ENCODE measurements around the gene TDRD9.
"Not testable (repeated sequence)": the region's sequence is repeated elsewhere in the genome, so short reads cannot be mapped to it uniquely, and the experiment has no call there.

TDRD9 gene

DNA sequence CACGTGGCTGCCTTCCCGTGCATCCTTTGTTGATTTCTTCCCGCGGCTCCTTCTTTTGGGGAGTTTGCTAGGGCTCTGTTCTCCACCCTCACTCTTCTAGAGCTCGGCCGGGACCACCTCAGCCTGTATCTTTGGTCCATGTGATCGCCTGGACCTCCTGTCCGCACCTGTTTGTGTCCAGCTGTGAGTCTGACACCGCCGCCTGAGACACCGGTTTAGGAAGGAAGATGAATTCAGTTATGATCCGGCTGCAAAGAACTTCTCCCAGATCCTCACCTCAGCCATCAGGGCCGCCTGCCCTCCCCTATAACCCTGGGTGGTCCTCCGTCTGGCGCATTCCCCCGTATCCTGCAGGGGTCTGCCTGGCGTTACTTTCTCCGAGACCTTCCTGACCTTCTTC is 690 bp upstream of the TDRD9 start:
- no peak for DNase-seq (ENCODE audit: low spot score)

DNA sequence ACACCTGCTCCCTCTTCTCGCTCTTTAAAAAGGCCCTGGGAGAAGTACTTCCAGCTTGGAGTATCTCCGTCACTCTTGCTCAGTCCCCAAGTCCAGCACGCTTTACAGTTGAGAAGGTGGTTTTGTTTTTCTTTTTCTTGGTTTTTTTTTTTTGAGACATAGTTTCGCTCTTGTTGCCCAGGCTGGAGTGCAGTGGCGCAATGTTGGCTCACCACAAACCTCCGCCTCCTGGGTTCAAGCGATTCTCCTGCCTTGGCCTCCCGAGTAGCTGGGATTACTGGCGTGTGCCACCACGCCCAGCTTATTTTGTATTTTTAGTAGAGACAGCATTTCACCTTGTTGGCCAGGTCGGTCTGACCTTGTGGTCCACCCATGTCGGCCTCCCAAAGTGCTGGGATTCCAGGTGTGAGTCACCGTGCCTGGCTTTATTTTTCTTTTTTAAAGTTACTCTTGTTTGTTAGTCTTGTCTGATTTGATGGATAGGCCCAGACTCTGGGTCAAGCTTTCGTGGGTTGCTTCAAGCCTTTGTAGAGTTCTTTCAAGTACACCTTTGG is 1.9 kb downstream of the TDRD9 start:
- DNase-seq (ENCODE audit: low spot score): no peak

DNA sequence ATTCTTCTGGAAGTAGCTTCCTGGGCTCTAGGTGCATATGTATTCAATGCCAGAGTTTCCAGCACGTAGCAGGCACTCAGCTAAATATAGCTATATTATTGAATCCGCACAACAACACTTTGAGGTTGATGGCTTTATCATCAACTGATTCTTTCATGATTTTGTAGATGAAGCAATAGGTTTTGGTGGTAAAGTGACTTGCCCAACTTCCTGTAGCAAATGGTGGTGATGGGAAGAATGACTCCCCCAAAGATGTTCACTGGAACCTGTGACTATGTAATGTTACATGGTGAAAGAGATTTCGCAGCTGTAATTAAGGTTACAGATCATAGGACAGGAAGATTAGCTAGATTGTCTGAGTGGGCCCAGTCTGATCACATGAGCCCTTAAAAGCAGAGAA is 3.2 kb downstream of the TDRD9 start:
- no peak for DNase-seq (ENCODE audit: low spot score)

DNA sequence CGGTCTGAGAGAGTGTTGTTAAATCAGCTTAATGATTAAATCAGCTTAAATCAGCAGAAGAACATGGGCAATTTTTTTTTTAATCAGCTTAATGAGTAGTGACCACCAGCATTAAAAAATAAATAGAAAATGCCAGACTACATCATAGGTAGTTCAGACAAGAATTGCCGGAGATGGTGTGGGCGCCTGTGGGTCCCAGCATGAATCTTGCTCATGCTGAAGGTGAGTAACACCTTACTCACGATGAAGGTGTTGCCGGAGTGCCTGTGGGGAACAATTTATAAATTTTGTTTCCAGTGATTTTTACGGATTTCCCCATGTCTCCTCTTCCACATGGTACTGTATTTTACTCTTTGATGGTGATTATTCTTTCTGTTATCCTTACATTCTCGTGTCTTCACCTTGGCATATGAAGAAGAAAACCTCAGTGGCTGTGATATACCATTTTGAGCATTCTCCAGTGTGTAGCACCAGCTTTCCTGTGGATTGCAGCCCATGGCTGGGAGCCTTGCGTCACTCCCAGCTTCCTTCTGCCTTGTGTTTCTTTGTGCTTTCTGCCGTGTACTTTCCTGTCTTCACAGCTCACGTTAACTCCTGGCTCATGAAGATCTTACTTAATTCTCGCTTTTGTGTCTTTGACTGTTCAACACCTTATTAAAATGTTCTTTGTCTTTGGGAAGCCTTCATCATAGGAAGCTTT is 4.7 kb downstream of the TDRD9 start:
- DNase-seq (ENCODE audit: low spot score): no peak

DNA sequence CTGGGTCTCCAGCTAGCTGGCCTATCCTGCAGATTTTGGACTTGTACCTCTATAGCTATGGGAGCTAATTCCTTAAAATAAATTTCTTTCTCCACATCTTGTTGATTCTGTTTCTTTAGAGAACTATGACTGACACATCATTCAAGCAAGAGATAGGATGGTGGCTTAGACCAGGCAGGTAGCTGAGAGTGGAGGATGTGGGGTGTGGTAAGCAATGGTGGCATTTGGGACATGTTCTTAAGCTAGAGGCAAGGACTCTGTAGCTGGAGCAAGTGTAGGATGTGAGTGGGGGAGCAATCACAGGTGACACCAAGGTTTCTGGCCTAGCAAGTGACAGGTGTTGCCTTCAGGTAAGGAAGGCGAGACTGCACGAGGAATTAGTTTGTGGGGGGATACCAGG is 6.8 kb downstream of the TDRD9 start:
- DNase-seq (ENCODE audit: low spot score): no peak

DNA sequence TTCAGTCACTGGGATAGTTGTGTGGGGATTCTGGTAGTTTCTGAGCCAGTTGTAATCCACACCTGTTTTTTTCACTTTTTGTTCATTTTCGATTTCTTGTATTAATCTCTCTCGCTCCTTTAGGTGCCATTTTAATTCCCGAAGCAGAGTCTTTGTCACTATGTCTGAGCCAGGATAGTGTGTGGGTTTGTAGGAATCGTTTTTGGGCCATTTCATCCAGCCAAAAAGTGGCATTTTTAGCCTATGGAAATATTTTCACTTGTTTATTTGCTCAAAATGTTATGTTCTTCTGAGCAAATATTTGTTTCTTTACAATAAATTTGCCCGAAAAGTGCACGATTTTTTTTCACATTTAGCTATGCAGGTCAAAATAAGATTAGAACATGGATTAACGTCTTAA is 13.2 kb downstream of the TDRD9 start:
- no peak for DNase-seq (ENCODE audit: low spot score)

DNA sequence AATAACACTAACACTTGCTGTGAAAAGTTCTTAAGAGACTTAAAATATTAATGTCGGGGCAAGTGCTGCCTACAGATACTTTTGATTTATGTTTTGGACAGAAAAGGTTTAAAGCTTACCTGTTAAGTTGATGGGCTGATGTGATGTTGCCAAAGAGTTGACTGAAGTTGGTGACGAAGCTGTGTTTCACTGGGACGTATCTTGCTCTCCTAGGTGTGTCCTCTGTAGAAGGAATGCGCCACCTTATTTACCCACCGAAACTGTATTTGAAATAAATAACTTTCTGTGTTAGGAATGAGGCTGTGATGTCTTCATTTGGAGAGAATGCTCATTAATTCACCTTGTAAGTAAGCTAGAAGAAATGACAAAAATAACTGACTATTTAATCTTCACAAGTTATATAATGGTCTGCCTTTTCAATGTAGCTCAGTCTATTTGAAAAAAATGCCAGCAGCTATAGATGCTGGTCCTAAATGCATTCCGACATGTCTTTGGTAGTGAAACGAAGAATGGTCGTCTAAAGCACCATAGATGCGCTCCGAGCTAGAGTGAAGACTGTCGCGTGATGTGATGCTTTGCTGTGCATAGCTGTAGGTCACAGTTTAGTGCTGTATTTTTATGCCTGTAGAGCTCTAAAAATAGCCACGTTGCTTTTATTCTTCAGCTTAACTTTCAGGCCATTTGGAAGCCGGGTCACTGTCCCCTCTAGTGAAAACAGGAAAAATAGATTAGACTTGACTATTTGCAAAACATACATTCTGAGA is 13.9 kb downstream of the TDRD9 start, which contains the start of gene RD3L:
RD3L (minus strand) TSS at position 557 of the 764 bp plus-strand sequence. CDS start 834 bp downstream, outside the sequence.
- DNase-seq (ENCODE audit: low spot score): no peak

DNA sequence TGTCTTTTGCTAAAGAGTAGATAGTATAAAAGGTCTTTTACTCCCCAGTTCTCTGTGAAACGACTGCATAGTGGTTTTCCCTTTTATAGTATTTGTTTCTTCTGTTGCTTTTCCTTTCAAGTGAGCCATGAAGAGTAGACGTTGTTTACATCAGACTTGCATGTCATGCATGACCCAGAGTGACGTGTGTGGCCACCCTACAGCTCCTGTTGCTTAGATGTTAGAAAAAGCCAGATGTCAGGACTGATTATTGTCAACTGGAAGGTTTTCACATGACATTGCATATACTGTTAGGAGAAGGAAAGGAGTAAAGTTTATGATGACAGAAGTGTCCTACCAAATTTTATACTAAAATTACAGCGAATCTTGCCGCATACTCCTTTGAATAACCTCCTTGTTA is 15.4 kb downstream of the TDRD9 start:
- no peak for DNase-seq (ENCODE audit: low spot score)

DNA sequence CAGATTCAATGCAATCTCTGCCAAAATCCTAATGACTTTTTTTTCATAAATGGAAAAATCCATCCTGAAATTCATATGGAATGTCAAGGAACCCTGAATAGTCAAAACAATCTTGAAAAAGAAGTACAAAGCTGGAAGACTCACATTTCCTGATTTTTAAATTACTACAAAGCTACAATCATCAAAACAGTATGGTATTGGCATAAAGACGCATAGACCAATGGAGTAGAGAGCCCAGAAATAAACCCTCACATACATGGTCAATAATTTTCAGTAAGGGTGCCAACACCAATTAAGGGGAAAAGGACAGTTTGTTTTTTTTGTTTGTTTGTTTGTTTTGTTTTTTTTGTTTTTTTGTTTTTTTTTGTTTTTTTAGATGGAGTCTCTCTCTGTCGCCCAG is 18.7 kb downstream of the TDRD9 start:
- DNase-seq (ENCODE audit: low spot score): no peak

DNA sequence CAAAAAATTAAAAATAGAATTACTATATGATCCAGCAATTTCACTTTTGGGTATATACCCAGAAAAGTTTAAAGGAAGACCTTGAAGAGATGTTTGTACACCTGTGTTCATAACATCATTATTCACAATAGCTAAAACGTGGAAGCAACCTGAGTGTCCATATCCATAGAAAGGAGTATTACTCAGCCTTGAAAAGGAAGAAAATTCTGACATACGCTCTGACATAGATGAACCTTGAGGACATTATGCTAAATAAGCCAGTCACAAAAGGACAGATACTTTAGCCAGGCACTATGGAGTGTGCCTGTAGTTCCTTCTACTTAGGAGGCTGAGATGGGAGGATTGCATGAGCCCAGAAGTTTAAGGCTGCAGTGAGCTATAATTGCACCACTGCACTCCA is 20.2 kb downstream of the TDRD9 start:
- no peak for DNase-seq (ENCODE audit: low spot score)

DNA sequence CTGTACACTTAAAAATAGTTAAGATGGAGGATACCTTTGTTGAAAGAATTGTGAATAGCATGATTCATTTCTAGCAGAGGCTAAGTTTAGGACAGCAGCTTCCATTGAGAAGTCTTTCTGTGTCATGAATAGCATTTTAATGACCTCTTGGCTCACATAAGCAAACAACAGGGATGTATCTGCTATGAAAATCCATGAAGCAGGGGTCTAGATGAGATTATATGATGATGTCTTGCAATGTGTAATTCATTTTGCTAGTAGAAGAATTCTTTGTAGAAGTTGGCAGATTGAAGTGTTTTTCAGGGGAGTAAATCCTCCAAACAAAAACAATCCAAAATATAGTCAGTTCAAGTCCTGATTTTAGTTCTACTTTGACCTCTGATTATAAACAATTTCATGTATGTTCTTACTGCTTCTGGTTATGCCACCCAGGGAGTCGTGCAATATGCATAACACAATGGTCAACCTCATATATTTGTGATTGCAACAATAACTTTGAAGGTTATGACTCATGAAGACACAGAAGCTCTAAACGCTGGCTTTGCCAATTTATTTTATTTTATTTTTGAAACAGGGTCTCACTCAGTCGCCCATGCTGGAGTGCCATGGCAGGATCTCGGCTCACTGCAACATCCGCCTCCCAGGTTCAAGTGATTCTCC is 21.0 kb downstream of the TDRD9 start:
- DNase-seq (ENCODE audit: low spot score): no peak

DNA sequence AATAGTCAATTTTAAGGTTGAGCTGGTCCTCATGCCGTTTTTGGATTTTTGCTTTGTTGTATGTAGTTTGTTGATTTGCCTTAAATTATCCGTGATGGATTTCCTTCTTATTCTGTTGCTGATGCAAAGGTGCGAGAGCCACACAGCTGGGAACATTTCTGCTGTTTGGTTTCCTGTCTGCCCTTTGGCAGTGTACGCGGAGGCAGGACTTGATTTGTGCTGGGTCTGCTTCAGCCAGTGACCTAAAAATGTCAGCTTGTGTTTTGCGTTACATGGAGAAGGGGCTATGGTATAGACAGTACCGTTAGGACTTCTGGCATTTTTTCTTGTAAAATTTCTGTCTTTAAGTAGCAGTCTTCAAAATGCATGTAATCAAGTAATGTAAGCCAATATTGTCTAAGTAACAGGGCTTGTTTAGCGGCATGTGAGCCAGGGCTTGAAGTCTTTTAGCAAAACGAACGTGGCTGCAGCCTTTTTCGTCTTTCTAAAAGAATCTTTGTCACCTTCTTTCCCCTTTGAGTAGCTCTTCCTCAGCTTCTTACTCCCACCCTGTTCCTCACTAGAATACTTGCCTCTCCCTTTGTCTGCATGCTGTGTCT is 32.3 kb downstream of the TDRD9 start:
- DNase-seq (ENCODE audit: low spot score): no peak

DNA sequence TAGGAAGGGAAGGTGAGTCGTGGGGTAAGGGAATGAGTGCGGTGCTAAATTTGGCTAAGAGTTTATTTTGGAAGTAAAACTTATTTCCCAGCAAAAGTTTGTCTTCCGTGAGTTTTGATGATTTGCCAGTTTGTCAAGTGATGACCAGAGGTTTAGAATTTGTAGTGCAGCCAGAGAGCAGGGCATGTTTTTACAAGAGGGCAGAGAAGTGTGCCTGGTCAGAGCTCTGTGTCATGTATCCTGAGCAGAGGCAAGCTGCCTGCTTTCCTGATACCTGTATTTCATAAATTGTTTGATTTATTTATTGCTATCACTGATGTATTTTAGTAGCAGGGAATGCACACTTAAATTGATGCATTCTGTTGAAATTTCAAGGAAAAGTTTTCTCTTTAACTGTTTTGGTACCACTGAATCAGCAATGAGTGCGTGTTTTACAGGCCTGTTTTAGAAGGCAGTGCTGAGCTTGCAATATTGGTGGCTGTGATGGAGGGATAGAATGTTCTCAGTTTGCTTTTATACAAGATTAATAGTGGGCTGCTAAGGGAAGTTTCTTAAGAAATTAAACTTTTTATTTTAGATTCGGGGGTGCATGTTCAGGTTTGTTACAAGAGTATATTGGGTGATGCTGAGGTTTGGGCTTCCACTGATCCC is 33.8 kb downstream of the TDRD9 start:
- no peak for DNase-seq (ENCODE audit: low spot score)

DNA sequence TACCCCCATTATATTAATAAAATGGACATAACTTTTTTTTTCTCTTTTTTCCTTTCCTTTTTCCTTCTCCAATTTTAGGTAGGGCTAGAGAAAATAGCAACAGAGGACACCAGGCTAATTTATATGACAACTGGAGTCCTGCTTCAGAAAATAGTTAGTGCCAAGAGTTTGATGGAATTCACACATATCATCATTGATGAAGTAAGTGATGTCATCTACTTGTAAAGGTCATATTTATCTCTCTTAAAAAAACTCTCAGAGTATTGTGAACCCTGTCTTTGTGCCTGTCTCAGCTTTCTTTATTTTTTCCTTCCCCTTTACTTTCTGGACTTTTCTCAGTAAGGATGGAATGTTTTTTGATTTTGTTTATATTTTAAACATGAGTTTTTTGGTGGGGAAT is 38.4 kb downstream of the TDRD9 start:
- DNase-seq (ENCODE audit: low spot score): no peak

DNA sequence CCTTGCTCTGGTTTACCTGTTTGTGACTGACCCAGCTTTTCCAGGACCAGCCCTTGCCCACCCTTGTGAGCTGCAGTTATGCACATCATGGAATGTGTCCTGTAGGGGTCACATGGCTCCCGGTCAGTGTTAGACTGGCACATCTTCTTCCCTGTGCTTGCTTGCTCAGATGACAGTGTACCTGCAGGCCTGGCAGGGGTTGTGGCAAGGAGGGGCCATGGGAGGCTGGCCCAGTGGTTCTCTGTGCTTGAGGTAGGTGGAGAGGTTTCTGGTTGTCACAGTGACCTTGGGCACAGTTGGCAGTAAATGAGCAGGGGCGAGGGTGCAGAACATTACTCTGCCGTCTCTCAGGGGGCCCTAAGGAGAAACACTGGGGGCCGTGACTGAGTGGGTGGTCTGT is 41.7 kb downstream of the TDRD9 start:
- no peak for DNase-seq (ENCODE audit: low spot score)

DNA sequence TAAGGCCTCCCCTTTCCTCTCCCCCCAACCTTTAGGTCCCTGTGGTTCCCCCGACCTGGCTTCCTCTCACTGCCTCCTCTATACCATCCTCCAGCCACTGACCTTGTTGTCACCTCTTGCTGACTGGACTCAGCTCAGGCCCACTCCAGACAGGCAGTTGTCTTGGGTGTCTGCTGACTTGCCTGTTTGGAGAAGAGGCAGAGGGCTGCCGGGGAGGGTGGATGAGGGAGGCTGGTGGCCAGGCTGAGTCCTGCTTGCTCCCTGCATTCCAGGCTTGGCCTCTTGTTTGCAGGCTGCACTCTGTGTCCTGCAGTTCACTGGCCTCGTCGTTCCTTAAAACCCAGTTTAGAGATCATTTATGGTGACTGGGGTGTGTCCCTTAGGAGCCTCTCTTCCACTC is 45.1 kb downstream of the TDRD9 start:
- no peak for DNase-seq (ENCODE audit: low spot score)

DNA sequence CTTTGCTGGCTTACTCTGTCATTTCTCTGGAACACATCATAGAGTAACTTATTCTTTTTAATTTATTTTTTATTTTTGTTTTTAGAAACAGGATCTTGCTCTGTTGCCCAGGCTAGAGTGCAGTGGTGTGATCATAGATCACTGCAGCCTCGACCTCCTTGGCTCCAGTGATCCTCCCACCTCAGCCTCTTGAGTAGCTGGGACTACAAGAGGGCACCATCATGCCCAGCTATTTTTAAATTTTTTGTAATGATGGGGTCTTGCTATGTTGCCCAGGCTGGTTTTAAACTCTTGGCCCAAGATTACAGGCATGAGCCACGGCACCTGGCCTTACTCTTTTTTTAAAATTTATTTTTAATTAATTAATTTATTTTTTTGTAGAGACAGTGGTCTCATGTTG is 46.3 kb downstream of the TDRD9 start:
- no peak for DNase-seq (ENCODE audit: low spot score)

DNA sequence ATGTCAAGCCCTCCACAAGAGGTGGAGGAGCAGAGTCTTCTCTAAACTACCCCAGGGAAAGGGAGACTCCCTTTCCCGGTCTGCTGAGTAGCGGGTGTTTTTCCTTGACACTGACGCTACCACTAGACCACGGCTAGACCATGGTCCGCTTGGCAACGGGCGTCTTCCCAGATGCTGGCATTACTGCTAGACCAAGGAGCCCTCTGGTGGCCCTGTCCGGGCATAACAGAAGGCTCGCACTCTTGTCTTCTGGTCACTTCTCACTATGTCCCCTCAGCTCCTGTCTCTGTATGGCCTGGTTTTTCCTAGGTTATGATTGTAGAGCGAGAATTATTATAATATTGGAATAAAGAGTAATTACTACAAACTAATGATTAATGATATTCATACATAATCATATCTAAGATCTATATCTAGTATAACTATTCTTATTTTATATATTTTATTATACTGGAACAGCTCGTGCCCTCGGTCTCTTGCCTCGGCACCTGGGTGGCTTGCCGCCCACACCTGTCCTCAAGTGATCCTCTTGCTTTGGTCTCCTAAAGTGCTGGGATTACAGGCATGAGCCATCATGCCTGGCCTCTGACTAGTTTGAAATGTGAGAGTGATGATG is 52.5 kb downstream of the TDRD9 start:
- not testable (repeated sequence) for DNase-seq (ENCODE audit: low spot score)

DNA sequence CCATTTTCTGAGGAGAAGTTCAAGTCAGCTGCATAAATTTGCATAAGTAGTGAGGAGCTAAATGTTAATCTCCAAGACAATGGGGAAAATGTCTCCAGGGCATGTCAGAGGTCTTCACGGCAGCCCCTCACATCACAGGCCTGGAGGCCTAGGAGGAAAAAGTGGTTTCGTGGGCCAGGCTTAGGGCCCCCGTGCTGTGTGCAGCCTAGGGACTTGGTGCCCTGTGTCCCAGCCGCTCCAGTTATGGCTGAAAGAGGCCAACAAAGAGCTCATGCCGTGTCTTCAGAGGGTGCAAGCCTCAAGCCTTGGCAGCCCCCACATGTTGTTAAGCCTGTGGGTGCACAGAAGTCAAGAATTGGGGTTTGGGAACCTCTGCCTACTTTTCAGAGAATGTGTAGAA is 55.9 kb downstream of the TDRD9 start:
- DNase-seq (ENCODE audit: low spot score): no peak

DNA sequence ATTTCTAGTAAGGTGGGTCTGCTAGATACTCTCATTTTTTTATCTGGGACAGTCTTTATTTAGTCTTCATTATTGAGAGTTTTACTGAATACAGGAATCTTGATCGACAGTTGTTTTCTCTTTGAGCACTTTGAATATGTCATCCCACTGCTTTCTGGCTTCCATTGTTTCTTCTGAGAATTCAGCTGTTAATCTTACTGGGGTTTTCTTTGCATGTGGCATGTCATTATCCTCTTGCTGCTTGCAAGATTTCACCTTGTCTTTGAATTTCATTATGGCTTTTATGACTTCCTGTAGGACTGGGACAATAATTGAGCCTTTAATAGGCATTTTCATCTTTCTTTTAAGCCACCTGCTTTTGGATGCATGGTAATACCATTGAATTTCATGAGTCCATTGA is 60.8 kb downstream of the TDRD9 start:
- no peak for DNase-seq (ENCODE audit: low spot score)

DNA sequence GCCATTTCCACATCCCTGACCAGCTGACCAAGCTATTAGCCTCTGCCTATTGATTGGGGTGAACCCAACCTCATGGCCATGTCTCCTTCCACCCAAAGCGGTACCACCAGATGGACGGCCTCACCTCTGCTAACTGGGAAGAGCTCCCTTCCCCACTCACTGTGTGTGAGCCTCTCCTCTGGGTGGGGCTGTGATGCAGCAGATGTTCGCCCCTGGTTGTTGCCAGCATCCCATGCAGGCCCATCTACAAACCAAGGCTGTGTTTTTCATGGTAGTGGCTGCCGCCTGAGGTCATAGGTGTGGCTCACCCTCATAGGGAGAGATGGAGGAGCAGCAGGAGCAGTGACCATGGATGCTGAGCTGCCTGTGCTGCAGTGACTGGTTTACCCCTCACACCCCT is 61.7 kb downstream of the TDRD9 start:
- no peak for DNase-seq (ENCODE audit: low spot score)

Data from left forelimb (tissue), 1 donor.